ENCODE results near the gene SLC10A2. TPM values are rescaled to one million over a fixed set of nuclear protein-coding genes. Genes with fewer than 3 reads are reported as not detected.

Gene SLC10A2
- total and polyA plus RNA-seq, 12 donors: not detected

- Histone ChIP-seq H3K9me3 (no peaks in the 10 kb centered on the region), H3K27me3 (no peaks in the 10 kb centered on the region), H3K4me3 (no peak overlapping the region), H3K36me3 (no peaks in the 10 kb centered on the region), H3K27ac (no peak overlapping the region), H3K4me1 (no peaks in the 10 kb centered on the region)
- ATAC-seq (no peak), DNase-seq (no peak)
- 64 to 77% methylated on average over 3 of the region's 3 CpGs for WGBS, 2 donors
- intact Hi-C loops (cut with DNase I): no loop called here
- no peak for TF ChIP-seq CTCF (IDR thresholded peaks at IDR 0.05)
Observed at GRCh38 chr13:103066781-103067345, 646 bp upstream of the SLC10A2 start.

- Histone ChIP-seq H3K27me3 (no peaks in the 10 kb centered on the region), H3K27ac (no peak overlapping the region), H3K4me3 (no peak overlapping the region), H3K9me3 (peaks cover 0 to 9% (median 0%) of the 10 kb centered on the region in 11 donors), H3K36me3 (no peaks in the 10 kb centered on the region), H3K4me1 (no peaks in the 10 kb centered on the region)
- ATAC-seq (no peak), DNase-seq (no peak)
- intact Hi-C loops (cut with DNase I): no loop called here
- 96 to 97% methylated on average over 4 of the region's 4 CpGs for WGBS, 2 donors
- TF ChIP-seq CTCF (IDR thresholded peaks at IDR 0.05): no peak
Observed at GRCh38 chr13:103063376-103063775, 2.8 kb downstream of the SLC10A2 start.

- no peak for TF ChIP-seq CTCF (IDR thresholded peaks at IDR 0.05)
- intact Hi-C loops (cut with DNase I): no loop called here
- Histone ChIP-seq H3K4me3 (no peak overlapping the region), H3K4me1 (no peaks in the 10 kb centered on the region), H3K9me3 (peaks cover 0 to 19% (median 3%) of the 10 kb centered on the region in 11 donors), H3K27me3 (no peaks in the 10 kb centered on the region), H3K27ac (no peak overlapping the region), H3K36me3 (no peaks in the 10 kb centered on the region)
- ATAC-seq: no peak
- no peak for DNase-seq
- 88 to 89% methylated on average over 2 of the region's 2 CpGs for WGBS, 2 donors
Observed at GRCh38 chr13:103062079-103062478, 4.1 kb downstream of the SLC10A2 start.

GRCh38 chr13:103056008-103056407 is 10.2 kb downstream of the SLC10A2 start:
- H3K9me3 ChIP-seq: peaks cover 0 to 51% (median 16%) of the 10 kb centered on the region in 11 donors
- no peak for TF ChIP-seq CTCF (IDR thresholded peaks at IDR 0.05)
- DNase-seq: no peak

More at GRCh38 chr13:103056008-103056407, 10.2 kb downstream of the SLC10A2 start:
- no peaks in the 10 kb centered on the region for H3K36me3 ChIP-seq
- no peak overlapping the region for H3K4me3 ChIP-seq
- ATAC-seq: no peak
- no peaks in the 10 kb centered on the region for H3K4me1 ChIP-seq
- intact Hi-C loops (cut with DNase I): no loop called here
- WGBS, 2 donors: 84 to 87% methylated on average over 2 of the region's 2 CpGs
- H3K27me3 ChIP-seq: no peaks in the 10 kb centered on the region
- no peak overlapping the region for H3K27ac ChIP-seq

Data from heart right ventricle (tissue), 16 donors.